Fibroblast of lung (primary cell): ENCODE results near the gene STRA6.

Experiments used
- EZH2 ChIP-seq: IDR thresholded peaks from 2 replicates; pipeline ENCODE4 v1.5.1; 2012; ENCODE audit warnings: low read length, control low read depth, mild to moderate bottlenecking; ENCODE audit errors: missing control alignments
- TF ChIP-seq, protein P1 (sequence below), 2 donors: IDR thresholded peaks in 1 of 2; conservative IDR thresholded peaks in 1 of 2; 1 replicate in 1 of 2; 2 replicates in 1 of 2; pipeline ENCODE4 v1.5.1; 2011 to 2012; ENCODE audit warnings: low read length in 2 of 2, control low read depth in 1 of 2, inconsistent platforms in 1 of 2, low read depth in 1 of 2, mild to moderate bottlenecking in 1 of 2

DNA sequence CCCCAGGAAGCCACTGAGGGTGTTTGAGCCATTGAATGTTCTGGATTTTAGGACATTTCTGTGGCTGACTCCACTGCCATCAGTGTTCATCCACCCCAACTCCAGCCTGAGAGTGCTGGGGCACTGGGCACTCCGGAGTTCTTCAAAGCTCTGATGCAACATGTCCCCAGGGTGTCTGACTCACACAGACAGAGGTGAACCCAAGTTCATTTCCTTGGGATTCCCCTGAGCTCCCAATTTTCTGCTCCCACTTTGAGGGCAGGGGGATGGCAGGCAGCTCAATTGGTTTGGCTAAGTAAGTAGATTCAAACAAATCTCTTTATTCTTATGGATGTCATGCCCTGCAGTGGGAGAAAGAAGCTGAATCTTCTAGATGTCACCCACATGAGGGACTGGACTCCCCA lies 2.2 kb downstream of the STRA6 start:
- TF ChIP-seq, protein P1, sequence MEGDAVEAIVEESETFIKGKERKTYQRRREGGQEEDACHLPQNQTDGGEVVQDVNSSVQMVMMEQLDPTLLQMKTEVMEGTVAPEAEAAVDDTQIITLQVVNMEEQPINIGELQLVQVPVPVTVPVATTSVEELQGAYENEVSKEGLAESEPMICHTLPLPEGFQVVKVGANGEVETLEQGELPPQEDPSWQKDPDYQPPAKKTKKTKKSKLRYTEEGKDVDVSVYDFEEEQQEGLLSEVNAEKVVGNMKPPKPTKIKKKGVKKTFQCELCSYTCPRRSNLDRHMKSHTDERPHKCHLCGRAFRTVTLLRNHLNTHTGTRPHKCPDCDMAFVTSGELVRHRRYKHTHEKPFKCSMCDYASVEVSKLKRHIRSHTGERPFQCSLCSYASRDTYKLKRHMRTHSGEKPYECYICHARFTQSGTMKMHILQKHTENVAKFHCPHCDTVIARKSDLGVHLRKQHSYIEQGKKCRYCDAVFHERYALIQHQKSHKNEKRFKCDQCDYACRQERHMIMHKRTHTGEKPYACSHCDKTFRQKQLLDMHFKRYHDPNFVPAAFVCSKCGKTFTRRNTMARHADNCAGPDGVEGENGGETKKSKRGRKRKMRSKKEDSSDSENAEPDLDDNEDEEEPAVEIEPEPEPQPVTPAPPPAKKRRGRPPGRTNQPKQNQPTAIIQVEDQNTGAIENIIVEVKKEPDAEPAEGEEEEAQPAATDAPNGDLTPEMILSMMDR (conservative IDR thresholded peaks at IDR 0.05 in 1 of 2, IDR thresholded peaks at IDR 0.05 in 1 of 2; ENCODE audit: low read depth in 1 of 2, low read length in 2 of 2), result no peak
- TF ChIP-seq EZH2, result no peak
